ENCODE data around the gene SYT1. TPM values are rescaled to one million over a fixed set of nuclear protein-coding genes. Genes with fewer than 3 reads are reported as not detected.

The SYT1 gene
- total and polyA plus RNA-seq, 2 donors (not counting 3 experiments of a cell fraction or from before 2014, with no cell fraction given): 3.2 to 15.3 TPM

GRCh38 chr12:79138872-79139271, 274.3 kb downstream of the SYT1 start:
- CTCF ChIA-PET: no interaction called here
- Histone ChIP-seq H3K79me2 (ENCODE audit: control insufficient read depth, insufficient read depth, low read length) (no peaks in the 10 kb centered on the region), H2AFZ (ENCODE audit: low read depth, low read length) (no peak overlapping the region), H3K9me3 (replicated peaks; ENCODE audit: control insufficient read depth, insufficient read depth, low read length) (no peaks in the 10 kb centered on the region), H4K20me1 (replicated peaks; ENCODE audit: control insufficient read depth, extremely low read depth, insufficient read depth, low read length) (no peaks in the 10 kb centered on the region), H3K36me3 (ENCODE audit: control insufficient read depth in 2 of 2, extremely low read depth in 1 of 2, insufficient read depth in 2 of 2, low read length in 2 of 2) (no peaks in the 10 kb centered on the region), H3K9ac (replicated peaks; ENCODE audit: extremely low read depth, insufficient read depth, low read length) (no peak overlapping the region), H3K4me2 (ENCODE audit: insufficient read depth, low read length) (no peak overlapping the region), H3K9me1 (replicated peaks; ENCODE audit: control insufficient read depth, extremely low read depth, insufficient read depth, low read length) (no peaks in the 10 kb centered on the region), H3K4me3 (replicated peaks in 1 of 3; ENCODE audit: insufficient read depth in 1 of 3, low read depth in 1 of 3, low read length in 3 of 3) (no peak overlapping the region), H3K27me3 (ENCODE audit: control insufficient read depth in 2 of 2, insufficient read depth in 2 of 2, low read length in 2 of 2) (no peaks in the 10 kb centered on the region), H3K27ac (ENCODE audit: insufficient read depth, low read depth, low read length) (no peak overlapping the region), H3K4me1 (ENCODE audit: control insufficient read depth, extremely low read depth, insufficient read depth, low read length) (no peaks in the 10 kb centered on the region)
- DNase-seq (ENCODE audit: low read depth, low spot score): no peak
- TF ChIP-seq JUN (IDR thresholded peaks at IDR 0.05; ENCODE audit: borderline replicate concordance, insufficient read depth, insufficient read length, low read depth) (no peak), EZH2 (IDR thresholded peaks at IDR 0.05; ENCODE audit: borderline replicate concordance, low read depth, low read length, severe bottlenecking) (no peak), FOS (IDR thresholded peaks at IDR 0.05; ENCODE audit: borderline replicate concordance, insufficient read depth, low read length) (no peak), CTCF (IDR thresholded peaks at IDR 0.05; ENCODE audit: extremely low read depth in 1 of 2, insufficient read depth in 1 of 2, low read depth in 1 of 2, low read length in 2 of 2) (no peak), POLR2AphosphoS5 (IDR thresholded peaks at IDR 0.05; ENCODE audit: insufficient read depth, low read depth, low read length) (no peak), GATA2 (IDR thresholded peaks at IDR 0.05; ENCODE audit: insufficient read depth, insufficient read length, low read depth, low read length) (no peak), POLR2A (IDR thresholded peaks at IDR 0.05; ENCODE audit: low read depth, low read length) (no peak), MYC (IDR thresholded peaks at IDR 0.05; ENCODE audit: low read depth, low read length) (no peak)
- TF ChIP-seq, protein P1, sequence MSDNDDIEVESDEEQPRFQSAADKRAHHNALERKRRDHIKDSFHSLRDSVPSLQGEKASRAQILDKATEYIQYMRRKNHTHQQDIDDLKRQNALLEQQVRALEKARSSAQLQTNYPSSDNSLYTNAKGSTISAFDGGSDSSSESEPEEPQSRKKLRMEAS (IDR thresholded peaks at IDR 0.05; ENCODE audit: insufficient read depth, insufficient read length): no peak
- intact Hi-C loops (cut with micrococcal nuclease) (no loop called here), dilution Hi-C loops (cut with MboI; ENCODE audit: extremely low pct_ligation_motif_present, low sequenced_read_pairs) (no loop called here)
- POLR2A ChIA-PET: no interaction called here
- no TSS peak for BruUV-seq (replicated peaks)
- FAIRE-seq: no peak

Data from endothelial cell of umbilical vein (primary cell).